ENCODE results near the gene ELL.

DNA sequence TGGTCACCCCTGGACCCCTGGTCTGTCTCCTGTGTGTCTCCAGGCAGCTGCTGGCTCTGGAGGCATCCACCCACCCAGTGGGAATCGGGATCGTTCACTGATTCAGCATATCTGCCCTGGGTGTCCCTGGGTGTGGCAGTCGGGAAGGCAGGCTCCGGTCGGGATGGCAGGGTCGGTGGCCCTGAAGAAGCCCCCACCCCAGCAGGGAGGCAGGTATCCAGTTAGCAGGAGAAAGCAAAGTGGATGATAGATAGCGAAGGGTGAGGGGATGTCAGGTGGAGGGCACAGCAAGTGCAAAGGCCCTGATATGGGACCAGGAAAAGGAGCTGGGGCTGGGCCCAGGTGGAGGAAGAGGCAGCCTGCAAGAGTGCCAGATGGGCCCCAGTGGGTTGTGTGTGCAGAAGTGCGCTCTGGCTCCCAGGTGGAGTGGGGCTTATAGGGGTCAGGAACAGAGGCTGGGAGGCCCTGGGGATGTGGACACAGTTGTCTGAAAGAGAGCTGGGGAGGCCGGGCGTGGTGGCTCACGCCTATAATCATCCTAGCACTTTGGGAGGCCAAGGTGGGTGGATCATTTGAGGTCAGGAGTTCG lies 100.4 kb downstream of the ELL start:
- TF ChIP-seq EZH2 (IDR thresholded peaks at IDR 0.05; ENCODE audit: borderline replicate concordance, low read depth, low read length, severe bottlenecking): no peak
- TF ChIP-seq CTCF (IDR thresholded peaks at IDR 0.05; ENCODE audit: extremely low read depth in 1 of 2, insufficient read depth in 1 of 2, low read depth in 1 of 2, low read length in 2 of 2): no peak
- no peak for TF ChIP-seq POLR2A (IDR thresholded peaks at IDR 0.05; ENCODE audit: low read depth, low read length)
- TF ChIP-seq JUN (IDR thresholded peaks at IDR 0.05; ENCODE audit: borderline replicate concordance, insufficient read depth, insufficient read length, low read depth): no peak
- no peak for TF ChIP-seq MAX (IDR thresholded peaks at IDR 0.05; ENCODE audit: insufficient read depth, insufficient read length)
- TF ChIP-seq POLR2AphosphoS5 (IDR thresholded peaks at IDR 0.05; ENCODE audit: insufficient read depth, low read depth, low read length): no peak
- no peak for TF ChIP-seq FOS (IDR thresholded peaks at IDR 0.05; ENCODE audit: borderline replicate concordance, insufficient read depth, low read length)
